ENCODE data around the gene OGFOD2.

Gene OGFOD2

GRCh38 chr12:122929812-122930211 is 45.2 kb upstream of the OGFOD2 start:
- TF ChIP-seq SIN3A (IDR thresholded peaks at IDR 0.05; ENCODE audit: borderline replicate concordance, insufficient read depth, low read length) (no peak), POLR2AphosphoS5 (IDR thresholded peaks at IDR 0.05; ENCODE audit: low read depth, low read length) (no peak), FOXP2 (optimal IDR thresholded peaks at IDR 0.05; ENCODE audit: borderline replicate concordance, extremely low read depth, extremely low read length, insufficient read depth) (no peak), TAF1 (IDR thresholded peaks at IDR 0.05; ENCODE audit: borderline replicate concordance, insufficient read depth, low read length) (no peak), REST (IDR thresholded peaks at IDR 0.05; ENCODE audit: insufficient read depth in 1 of 2, low read depth in 2 of 2, low read length in 2 of 2) (no peak)

GRCh38 chr12:122932207-122932606 is 42.8 kb upstream of the OGFOD2 start:
- TF ChIP-seq SIN3A (IDR thresholded peaks at IDR 0.05; ENCODE audit: borderline replicate concordance, insufficient read depth, low read length) (no peak), REST (IDR thresholded peaks at IDR 0.05; ENCODE audit: insufficient read depth in 1 of 2, low read depth in 2 of 2, low read length in 2 of 2) (no peak), POLR2AphosphoS5 (IDR thresholded peaks at IDR 0.05; ENCODE audit: low read depth, low read length) (no peak), FOXP2 (optimal IDR thresholded peaks at IDR 0.05; ENCODE audit: borderline replicate concordance, extremely low read depth, extremely low read length, insufficient read depth) (no peak), TAF1 (IDR thresholded peaks at IDR 0.05; ENCODE audit: borderline replicate concordance, insufficient read depth, low read length) (no peak)

GRCh38 chr12:122934722-122935121 is 40.3 kb upstream of the OGFOD2 start:
- TF ChIP-seq POLR2AphosphoS5 (IDR thresholded peaks at IDR 0.05; ENCODE audit: low read depth, low read length): no peak
- TF ChIP-seq REST (IDR thresholded peaks at IDR 0.05; ENCODE audit: insufficient read depth in 1 of 2, low read depth in 2 of 2, low read length in 2 of 2): no peak
- no peak for TF ChIP-seq TAF1 (IDR thresholded peaks at IDR 0.05; ENCODE audit: borderline replicate concordance, insufficient read depth, low read length)
- TF ChIP-seq FOXP2 (optimal IDR thresholded peaks at IDR 0.05; ENCODE audit: borderline replicate concordance, extremely low read depth, extremely low read length, insufficient read depth): no peak
- TF ChIP-seq SIN3A (IDR thresholded peaks at IDR 0.05; ENCODE audit: borderline replicate concordance, insufficient read depth, low read length): no peak

- TF ChIP-seq TAF1 (IDR thresholded peaks at IDR 0.05; ENCODE audit: borderline replicate concordance, insufficient read depth, low read length) (no peak), FOXP2 (optimal IDR thresholded peaks at IDR 0.05; ENCODE audit: borderline replicate concordance, extremely low read depth, extremely low read length, insufficient read depth) (no peak), POLR2AphosphoS5 (IDR thresholded peaks at IDR 0.05; ENCODE audit: low read depth, low read length) (no peak), REST (IDR thresholded peaks at IDR 0.05; ENCODE audit: insufficient read depth in 1 of 2, low read depth in 2 of 2, low read length in 2 of 2) (no peak), SIN3A (IDR thresholded peaks at IDR 0.05; ENCODE audit: borderline replicate concordance, insufficient read depth, low read length) (no peak)
Observed at GRCh38 chr12:122935318-122935717, 39.7 kb upstream of the OGFOD2 start.

GRCh38 chr12:122937622-122938091 is 37.4 kb upstream of the OGFOD2 start:
- TF ChIP-seq TAF1 (IDR thresholded peaks at IDR 0.05; ENCODE audit: borderline replicate concordance, insufficient read depth, low read length) (no peak), POLR2AphosphoS5 (IDR thresholded peaks at IDR 0.05; ENCODE audit: low read depth, low read length) (no peak), SIN3A (IDR thresholded peaks at IDR 0.05; ENCODE audit: borderline replicate concordance, insufficient read depth, low read length) (no peak), REST (IDR thresholded peaks at IDR 0.05; ENCODE audit: insufficient read depth in 1 of 2, low read depth in 2 of 2, low read length in 2 of 2) (no peak), FOXP2 (optimal IDR thresholded peaks at IDR 0.05; ENCODE audit: borderline replicate concordance, extremely low read depth, extremely low read length, insufficient read depth) (no peak)

Data from PFSK-1 (cell line).